Measurements from ENCODE around the gene EXOSC1. TPM values are rescaled to one million over a fixed set of nuclear protein-coding genes. Genes with fewer than 3 reads are reported as not detected.

Gene EXOSC1
- total and polyA plus RNA-seq, 2 of the 13 experiments (the other 11 are each of a cell fraction or from before 2014, with no cell fraction given), result 36.3 to 39.9 TPM

DNA sequence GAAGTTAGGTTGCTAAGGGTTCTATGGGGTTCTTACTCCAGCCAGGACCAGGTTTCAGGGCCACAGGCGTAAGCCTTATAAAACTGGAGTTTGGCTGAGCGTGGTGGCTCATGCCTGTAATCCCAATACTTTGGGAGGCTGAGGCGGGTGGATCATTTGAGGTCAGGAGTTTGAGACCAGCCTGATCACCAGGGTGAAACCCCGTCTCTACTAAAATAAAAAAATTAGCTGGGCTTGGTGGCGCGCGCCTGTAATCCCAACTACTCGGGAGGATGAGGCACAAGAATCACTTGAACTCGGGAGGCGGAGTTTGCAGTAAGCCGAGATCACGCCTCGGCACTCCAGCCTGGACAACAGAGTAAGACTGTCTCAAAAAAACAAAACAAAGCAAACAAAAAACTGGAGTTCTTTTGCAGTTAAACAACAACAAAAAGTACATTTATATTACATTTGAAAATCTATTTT lies 44.3 kb downstream of the EXOSC1 start (continued):
- TF ChIP-seq ZNF607 (CRISPR knock-in tag; IDR thresholded peaks at IDR 0.05; ENCODE audit: borderline replicate concordance), result no peak

DNA sequence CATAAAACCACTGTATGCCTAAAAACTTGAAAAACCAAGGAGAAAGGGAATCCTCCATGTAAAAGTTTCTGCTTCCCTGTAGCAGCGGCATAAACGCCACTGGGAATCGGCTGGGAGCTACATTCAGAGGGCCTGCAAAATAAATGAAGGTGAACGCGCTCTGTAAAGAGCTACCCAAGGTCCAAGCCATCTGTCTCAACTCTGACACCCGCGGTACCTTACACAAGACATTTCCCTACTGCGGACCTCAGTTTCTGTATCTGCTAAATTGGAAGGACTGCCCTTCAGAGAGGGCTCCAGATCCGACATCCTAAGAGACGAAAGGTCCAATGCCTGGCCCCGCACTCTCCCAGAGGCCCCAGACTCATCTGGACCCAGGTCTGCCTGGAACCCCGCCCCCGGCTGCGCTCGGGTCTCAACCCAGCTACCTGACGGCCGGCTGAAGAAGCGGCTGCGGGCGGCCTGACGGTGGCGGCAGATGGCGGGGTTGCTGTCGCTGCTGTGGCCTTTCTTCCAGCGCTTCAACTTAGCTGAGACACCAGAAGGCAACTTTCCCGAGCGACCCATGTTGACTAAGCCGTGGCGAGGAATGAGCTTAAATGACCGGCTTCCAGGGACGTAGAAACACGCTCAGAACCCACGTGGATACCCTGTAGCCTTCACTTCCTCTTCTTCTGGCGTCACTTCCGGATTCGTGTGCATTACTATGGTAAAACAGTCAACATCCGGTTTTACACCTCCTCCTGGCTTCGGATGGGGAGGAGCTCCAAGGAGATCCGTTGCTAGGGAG lies 44.9 kb downstream of the EXOSC1 start, which contains the start of gene RRP12:
TSS of gene RRP12 (minus strand) at position 676 of the 790 bp plus-strand sequence. CDS start at position 567, 109 bp downstream.
- DNase-seq (ENCODE audit: low spot score), result peak; percentile 99
- intact Hi-C loops (cut with micrococcal nuclease; ENCODE audit: unreplicated experiment) (loop anchor here (5.0 kb wide), 1 partner anchor 109 kb away; the partner anchor contains the start of gene ARHGAP19), in situ Hi-C loops (cut with HindIII; ENCODE audit: extremely low pct_ligation_motif_present, low pct_unique_long_range_greater_than_20kb) (no loop called here)
- H3K4me2 ChIP-seq (ENCODE audit: low read depth, low read length), result peak within 1 kb of the TSS; percentile 88
- H3K27ac ChIP-seq (ENCODE audit: extremely low read length, insufficient read depth, low read length), result peak within 1 kb of the TSS; percentile 83
- POLR2A ChIA-PET, result interaction anchor here (0.9 to 2.2 kb wide), 18 partner anchors 10 to 287 kb away, joined by 3 to 13 read pairs (median 5); partner anchors contain the start of genes ARHGAP19, AVPI1 and PGAM1
- peaks cover 12% of the 10 kb centered on the region for H3K79me2 ChIP-seq (ENCODE audit: insufficient read depth, low read length)
- CTCF ChIA-PET (ENCODE audit: low intra/inter-chr PET ratio, low total read pairs), result no interaction called here
- 2% methylated on average over 15 of the region's 39 CpGs for WGBS (ENCODE audit: low lambda C conversion rate)
- peak; percentile 96 for FAIRE-seq
- no peaks in the 10 kb centered on the region for H4K20me1 ChIP-seq (ENCODE audit: insufficient read depth, low read length)
- peak within 1 kb of the TSS; percentile 85 for H3K9ac ChIP-seq (ENCODE audit: insufficient read depth, low read depth, low read length)
- no peaks in the 10 kb centered on the region for H3K9me3 ChIP-seq (ENCODE audit: low read length)
- H3K27me3 ChIP-seq (ENCODE audit: control insufficient read depth in 1 of 2, insufficient read depth in 2 of 2, low read length in 2 of 2), result no peaks in the 10 kb centered on the region; a peak in 1 of 5 replicates
- ATAC-seq, result peak; percentile 92
- peaks cover 13% of the 10 kb centered on the region; the same call in 1 of the 2 replicates for H3K4me1 ChIP-seq (ENCODE audit: insufficient read depth, low read length)
- BruUV-seq (replicated peaks), result TSS peak; percentile 94
- H2AFZ ChIP-seq (ENCODE audit: low read length), result peak within 1 kb of the TSS; percentile 82
- H3K36me3 ChIP-seq (replicated peaks in 1 of 2; ENCODE audit: control insufficient read depth in 1 of 2, insufficient read depth in 2 of 2, low read length in 2 of 2), result peaks cover 2 to 16% of the 10 kb centered on the region in 2 experiments; a peak in 4 of 5 replicates
- H3K4me3 ChIP-seq (replicated peaks in 1 of 3; ENCODE audit: insufficient read depth in 1 of 3, low read depth in 2 of 3, low read length in 3 of 3), result peak within 1 kb of the TSS; percentile 72 to 92 (median 87)
- TF ChIP-seq MTA1 (CRISPR knock-in tag; IDR thresholded peaks at IDR 0.05; ENCODE audit: borderline replicate concordance) (no peak), JUND (CRISPR knock-in tag; IDR thresholded peaks at IDR 0.05) (no peak), BHLHE40 (IDR thresholded peaks at IDR 0.05; ENCODE audit: low read length) (no peak), ZNF83 (CRISPR knock-in tag; IDR thresholded peaks at IDR 0.05; ENCODE audit: borderline replicate concordance) (no peak), TRIM24 (CRISPR knock-in tag; IDR thresholded peaks at IDR 0.05) (no peak), ZNF335 (CRISPR knock-in tag; IDR thresholded peaks at IDR 0.05) (no peak), ZNF501 (CRISPR knock-in tag; IDR thresholded peaks at IDR 0.05) (peak; percentile 63; the same call in 1 of the 2 replicates), ZNF354B (CRISPR knock-in tag; IDR thresholded peaks at IDR 0.05) (no peak), TP53 (CRISPR knock-in tag; conservative IDR thresholded peaks at IDR 0.05) (no peak), ZZZ3 (CRISPR knock-in tag; IDR thresholded peaks at IDR 0.05; ENCODE audit: borderline replicate concordance) (0 out of 2 replicates have a peak, but pooled peaks have one; percentile 12), AGO1 (IDR thresholded peaks at IDR 0.05; ENCODE audit: low read depth, low read length, poor library complexity, severe bottlenecking) (peak; percentile 54), PLRG1 (conservative IDR thresholded peaks at IDR 0.05) (no peak), MIXL1 (CRISPR knock-in tag; IDR thresholded peaks at IDR 0.05) (0 out of 2 replicates have a peak, but pooled peaks have one; percentile 17), ZNF772 (CRISPR knock-in tag; IDR thresholded peaks at IDR 0.05) (no peak)
- TF ChIP-seq, protein P1, sequence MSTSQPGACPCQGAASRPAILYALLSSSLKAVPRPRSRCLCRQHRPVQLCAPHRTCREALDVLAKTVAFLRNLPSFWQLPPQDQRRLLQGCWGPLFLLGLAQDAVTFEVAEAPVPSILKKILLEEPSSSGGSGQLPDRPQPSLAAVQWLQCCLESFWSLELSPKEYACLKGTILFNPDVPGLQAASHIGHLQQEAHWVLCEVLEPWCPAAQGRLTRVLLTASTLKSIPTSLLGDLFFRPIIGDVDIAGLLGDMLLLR (CRISPR knock-in tag; IDR thresholded peaks at IDR 0.05), result peak; percentile 98; the same call in 1 of the 2 replicates
- TF ChIP-seq, protein P2, sequence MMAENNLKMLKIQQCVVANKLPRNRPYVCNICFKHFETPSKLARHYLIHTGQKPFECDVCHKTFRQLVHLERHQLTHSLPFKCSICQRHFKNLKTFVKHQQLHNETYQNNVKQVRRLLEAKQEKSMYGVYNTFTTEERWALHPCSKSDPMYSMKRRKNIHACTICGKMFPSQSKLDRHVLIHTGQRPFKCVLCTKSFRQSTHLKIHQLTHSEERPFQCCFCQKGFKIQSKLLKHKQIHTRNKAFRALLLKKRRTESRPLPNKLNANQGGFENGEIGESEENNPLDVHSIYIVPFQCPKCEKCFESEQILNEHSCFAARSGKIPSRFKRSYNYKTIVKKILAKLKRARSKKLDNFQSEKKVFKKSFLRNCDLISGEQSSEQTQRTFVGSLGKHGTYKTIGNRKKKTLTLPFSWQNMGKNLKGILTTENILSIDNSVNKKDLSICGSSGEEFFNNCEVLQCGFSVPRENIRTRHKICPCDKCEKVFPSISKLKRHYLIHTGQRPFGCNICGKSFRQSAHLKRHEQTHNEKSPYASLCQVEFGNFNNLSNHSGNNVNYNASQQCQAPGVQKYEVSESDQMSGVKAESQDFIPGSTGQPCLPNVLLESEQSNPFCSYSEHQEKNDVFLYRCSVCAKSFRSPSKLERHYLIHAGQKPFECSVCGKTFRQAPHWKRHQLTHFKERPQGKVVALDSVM (CRISPR knock-in tag; IDR thresholded peaks at IDR 0.05), result no peak
- TF ChIP-seq, protein P3, sequence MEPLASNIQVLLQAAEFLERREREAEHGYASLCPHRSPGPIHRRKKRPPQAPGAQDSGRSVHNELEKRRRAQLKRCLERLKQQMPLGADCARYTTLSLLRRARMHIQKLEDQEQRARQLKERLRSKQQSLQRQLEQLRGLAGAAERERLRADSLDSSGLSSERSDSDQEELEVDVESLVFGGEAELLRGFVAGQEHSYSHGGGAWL (CRISPR knock-in tag; IDR thresholded peaks at IDR 0.05), result peak; percentile 100

Measured in HepG2 (cell line).